ENCODE data around the gene NHSL2.
"Not testable (repeated sequence)": the region's sequence is repeated elsewhere in the genome, so short reads cannot be mapped to it uniquely, and the experiment has no call there.

NHSL2 gene

GRCh38 chrX:71953391-71953790 is 42.7 kb downstream of the NHSL2 start:
- no peak for TF ChIP-seq CTCF (conservative IDR thresholded peaks at IDR 0.05; ENCODE audit: low read depth, low read length)
- no peak for DNase-seq (ENCODE audit: low read depth)
- H3K4me3 ChIP-seq (ENCODE audit: low read length): no peak overlapping the region

GRCh38 chrX:71953946-71954345 is 43.3 kb downstream of the NHSL2 start:
- no peak for DNase-seq (ENCODE audit: low read depth)
- TF ChIP-seq CTCF (conservative IDR thresholded peaks at IDR 0.05; ENCODE audit: low read depth, low read length): no peak
- no peak overlapping the region for H3K4me3 ChIP-seq (ENCODE audit: low read length)

GRCh38 chrX:71954458-71954857 is 43.8 kb downstream of the NHSL2 start:
- no peak for TF ChIP-seq CTCF (conservative IDR thresholded peaks at IDR 0.05; ENCODE audit: low read depth, low read length)
- no peak overlapping the region for H3K4me3 ChIP-seq (ENCODE audit: low read length)

GRCh38 chrX:71955530-71956120 is 45.0 kb downstream of the NHSL2 start:
- no peak for TF ChIP-seq CTCF (conservative IDR thresholded peaks at IDR 0.05; ENCODE audit: low read depth, low read length)
- H3K4me3 ChIP-seq (ENCODE audit: low read length): no peak overlapping the region
- DNase-seq (ENCODE audit: low read depth): no peak

More at GRCh38 chrX:71954458-71954857, 43.8 kb downstream of the NHSL2 start:
- DNase-seq (ENCODE audit: low read depth): no peak

GRCh38 chrX:71958281-71958675 is 47.6 kb downstream of the NHSL2 start:
- no peak overlapping the region for H3K4me3 ChIP-seq (ENCODE audit: low read length)
- DNase-seq (ENCODE audit: low read depth): no peak
- TF ChIP-seq CTCF (conservative IDR thresholded peaks at IDR 0.05; ENCODE audit: low read depth, low read length): no peak

- not testable (repeated sequence) for DNase-seq (ENCODE audit: low read depth); H3K4me3 ChIP-seq (ENCODE audit: low read length)
Measured at GRCh38 chrX:71964184-71964583, 53.5 kb downstream of the NHSL2 start.

- DNase-seq (ENCODE audit: low read depth): no peak
- H3K4me3 ChIP-seq (ENCODE audit: low read length): no peak overlapping the region
- TF ChIP-seq CTCF (conservative IDR thresholded peaks at IDR 0.05; ENCODE audit: low read depth, low read length): no peak
Measured at GRCh38 chrX:71974916-71975315, 64.3 kb downstream of the NHSL2 start.

GRCh38 chrX:71976753-71977152 is 66.1 kb downstream of the NHSL2 start:
- no peak for DNase-seq (ENCODE audit: low read depth)
- no peak for TF ChIP-seq CTCF (conservative IDR thresholded peaks at IDR 0.05; ENCODE audit: low read depth, low read length)
- H3K4me3 ChIP-seq (ENCODE audit: low read length): no peak overlapping the region

All from retinal pigment epithelial cell (primary cell).